Vagina (tissue), 2 donors: ENCODE results near the gene ELMO1.

Source experiments
- CTCF ChIP-seq, 3 experiments: fragments of 450-650 bp in 2 of 3; fragments of 200-600 bp in 1 of 3; sonication (generic) in 1 of 3; IDR thresholded peaks; one replicate each; pipeline ENCODE4 v1.5.1; 2017 to 2019; ENCODE audit warnings: antibody characterized with exemption in 3 of 3, mild to moderate bottlenecking in 2 of 3, moderate library complexity in 2 of 3
- POLR2A ChIP-seq, 2 donors: fragments of 450-650 bp; IDR thresholded peaks; one replicate each; pipeline ENCODE4 v1.6.1; 2017; ENCODE audit warnings: antibody characterized with exemption in 2 of 2, mild to moderate bottlenecking in 2 of 2, moderate library complexity in 2 of 2
- POLR2AphosphoS5 ChIP-seq, 2 donors: sonication (generic); formaldehyde crosslinking; IDR thresholded peaks; one replicate each; pipeline ENCODE4 v1.9.0; 2017; ENCODE audit warnings: antibody characterized with exemption in 2 of 2, mild to moderate bottlenecking in 2 of 2, low read depth in 1 of 2; ENCODE audit not compliant: insufficient read depth in 1 of 2

GRCh38 chr7:37359662-37360444, 88.8 kb downstream of the ELMO1 start:
- TF ChIP-seq CTCF (IDR thresholded peaks at IDR 0.05) (no peak), POLR2AphosphoS5 (IDR thresholded peaks at IDR 0.05; ENCODE audit: insufficient read depth in 1 of 2, low read depth in 1 of 2) (no peak), POLR2A (IDR thresholded peaks at IDR 0.05) (no peak)
